H4 (cell line): ENCODE data around the gene ELMO3. TPM values are rescaled to one million over a fixed set of nuclear protein-coding genes. Genes with fewer than 3 reads are reported as not detected.

ENCODE experiments used
- DNase-seq: peaks from one replicate; pipeline ENCODE4 v3.0.0-alpha.2; 2015; ENCODE audit warnings: low spot score
- total RNA-seq: library from RNA; depleted of rRNA; stranded (reverse); fragments of >200 nt; shearing (Covaris generic); gene quantifications from 2 replicates; pipeline ENCODE4 v1.2.3, GENCODE V29; 2014; rRNA removed

ELMO3 gene, protein sequence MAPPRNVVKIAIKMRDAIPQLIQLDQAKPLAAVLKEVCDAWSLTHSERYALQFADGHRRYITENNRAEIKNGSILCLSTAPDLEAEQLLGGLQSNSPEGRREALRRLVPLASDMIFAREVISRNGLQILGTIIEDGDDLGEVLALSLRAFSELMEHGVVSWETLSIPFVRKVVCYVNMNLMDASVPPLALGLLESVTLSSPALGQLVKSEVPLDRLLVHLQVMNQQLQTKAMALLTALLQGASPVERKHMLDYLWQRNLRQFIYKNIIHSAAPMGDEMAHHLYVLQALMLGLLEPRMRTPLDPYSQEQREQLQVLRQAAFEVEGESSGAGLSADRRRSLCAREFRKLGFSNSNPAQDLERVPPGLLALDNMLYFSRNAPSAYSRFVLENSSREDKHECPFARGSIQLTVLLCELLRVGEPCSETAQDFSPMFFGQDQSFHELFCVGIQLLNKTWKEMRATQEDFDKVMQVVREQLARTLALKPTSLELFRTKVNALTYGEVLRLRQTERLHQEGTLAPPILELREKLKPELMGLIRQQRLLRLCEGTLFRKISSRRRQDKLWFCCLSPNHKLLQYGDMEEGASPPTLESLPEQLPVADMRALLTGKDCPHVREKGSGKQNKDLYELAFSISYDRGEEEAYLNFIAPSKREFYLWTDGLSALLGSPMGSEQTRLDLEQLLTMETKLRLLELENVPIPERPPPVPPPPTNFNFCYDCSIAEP
- total RNA-seq: 0.06 and 0.29 TPM in 2 replicates

GRCh38 chr16:67199011-67199807 lies at the start of gene ELMO3:
TSS of gene ELMO3 (plus strand) at chr16:67199131. CDS start at chr16:67199327, 196 bp downstream.
- no peak for DNase-seq

DNA sequence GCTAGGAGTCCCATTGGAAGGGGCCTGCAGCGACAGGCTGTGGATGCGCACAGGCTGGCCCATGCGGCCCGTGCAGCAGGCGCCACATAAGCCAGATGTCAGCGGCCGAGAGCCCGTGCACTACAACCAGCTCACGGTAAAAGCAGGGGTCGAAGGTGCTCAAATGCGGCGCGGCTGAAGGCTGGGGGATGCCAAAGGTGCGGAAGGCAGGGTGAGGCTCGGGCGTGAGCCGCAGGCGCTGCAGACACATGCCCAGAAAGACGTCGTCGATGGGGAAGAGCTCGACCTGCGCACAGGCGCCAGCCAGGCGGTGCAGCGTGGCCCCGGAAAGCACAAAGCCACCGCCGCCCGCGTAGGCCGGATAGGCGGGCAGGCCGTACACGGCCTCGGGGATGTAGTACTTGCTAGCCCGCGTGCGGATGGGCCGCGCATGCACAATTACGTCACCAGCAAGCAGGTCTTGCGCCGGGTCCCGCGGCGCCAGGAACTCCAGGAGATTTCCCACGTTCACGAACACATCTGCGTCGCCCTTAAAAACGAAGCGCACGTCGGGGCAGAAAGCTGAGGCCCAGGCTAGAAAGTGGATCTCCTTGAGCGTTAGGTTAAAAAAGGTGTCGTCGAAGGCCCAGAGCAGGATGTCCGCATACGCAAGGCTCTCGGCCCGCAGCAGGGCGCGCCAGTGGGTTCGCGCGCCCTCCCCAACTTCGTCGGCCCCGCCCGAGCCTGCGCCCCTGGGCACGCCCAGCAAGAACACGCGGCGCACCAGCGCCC lies 49.5 kb upstream of the ELMO3 start:
- no peak for DNase-seq

- DNase-seq: no peak
Measured at GRCh38 chr16:67150047-67150832, 48.7 kb upstream of the ELMO3 start.

DNA sequence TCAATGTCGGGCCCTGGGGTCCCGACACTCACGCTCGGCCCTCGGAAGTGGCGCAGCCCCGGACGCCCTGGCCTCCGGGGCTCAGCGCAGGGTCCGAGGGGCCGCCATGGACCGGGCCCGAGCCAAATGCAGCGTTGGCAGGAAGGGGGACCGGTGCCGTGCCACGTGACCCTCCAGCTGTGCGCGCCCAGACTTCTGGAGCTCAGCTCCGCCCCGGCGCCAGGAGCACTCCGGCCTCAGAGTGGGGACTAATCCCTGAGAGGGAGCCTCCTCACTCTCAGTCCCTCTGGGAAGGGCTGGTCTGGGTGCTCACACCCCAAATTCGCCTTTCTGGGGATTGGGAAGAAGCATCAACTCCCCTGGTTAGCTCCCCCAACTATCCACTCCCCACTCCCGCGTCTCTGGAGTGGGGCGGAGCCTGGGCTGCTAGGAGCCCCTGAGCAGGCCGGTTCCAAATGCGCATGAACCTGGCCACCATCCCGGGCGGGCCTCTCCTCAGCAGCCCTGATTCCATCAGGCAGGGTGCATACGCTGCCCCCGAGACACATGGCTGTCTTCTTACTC lies 48.0 kb upstream of the ELMO3 start, which contains the start of gene B3GNT9:
Gene B3GNT9 (minus strand): TSS at position 166 of the 564 bp plus-strand sequence. CDS start 513 bp downstream, outside the sequence.
- peak; percentile 54 for DNase-seq

DNA sequence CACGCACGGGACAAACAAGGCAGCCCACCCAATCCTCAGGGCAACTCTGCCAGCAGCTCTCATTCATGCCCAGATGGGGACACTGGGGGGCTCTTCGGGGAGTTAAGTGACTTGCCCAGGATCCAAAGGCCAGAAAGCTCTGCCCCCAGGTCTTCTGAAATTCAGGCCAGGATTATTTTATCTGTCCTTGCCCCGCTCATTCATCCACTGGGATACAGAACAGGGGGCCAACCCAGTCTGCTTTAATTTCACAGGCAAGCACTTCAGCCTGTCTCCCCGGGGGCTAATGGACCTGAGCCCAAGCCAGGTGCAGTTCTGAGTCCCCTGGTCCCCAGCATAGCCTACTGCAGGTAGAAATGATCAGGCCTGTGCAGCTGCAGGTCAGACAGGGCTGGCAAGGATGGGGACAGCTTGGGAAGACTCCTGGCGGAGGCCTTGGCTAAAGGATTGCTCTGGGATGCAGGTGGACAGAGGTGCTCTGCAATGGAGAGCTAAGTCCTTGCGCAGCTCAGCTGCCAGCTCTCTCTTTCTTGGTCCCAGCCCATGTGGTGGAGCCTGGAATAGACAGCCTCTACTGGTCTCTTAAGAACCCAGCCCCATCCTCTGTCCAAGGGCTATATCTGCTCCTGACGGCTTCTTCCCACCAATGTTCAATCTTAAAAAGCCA lies 47.4 kb upstream of the ELMO3 start:
- no peak for DNase-seq

- DNase-seq: no peak
Measured at GRCh38 chr16:67154578-67155294, 44.2 kb upstream of the ELMO3 start.

DNA sequence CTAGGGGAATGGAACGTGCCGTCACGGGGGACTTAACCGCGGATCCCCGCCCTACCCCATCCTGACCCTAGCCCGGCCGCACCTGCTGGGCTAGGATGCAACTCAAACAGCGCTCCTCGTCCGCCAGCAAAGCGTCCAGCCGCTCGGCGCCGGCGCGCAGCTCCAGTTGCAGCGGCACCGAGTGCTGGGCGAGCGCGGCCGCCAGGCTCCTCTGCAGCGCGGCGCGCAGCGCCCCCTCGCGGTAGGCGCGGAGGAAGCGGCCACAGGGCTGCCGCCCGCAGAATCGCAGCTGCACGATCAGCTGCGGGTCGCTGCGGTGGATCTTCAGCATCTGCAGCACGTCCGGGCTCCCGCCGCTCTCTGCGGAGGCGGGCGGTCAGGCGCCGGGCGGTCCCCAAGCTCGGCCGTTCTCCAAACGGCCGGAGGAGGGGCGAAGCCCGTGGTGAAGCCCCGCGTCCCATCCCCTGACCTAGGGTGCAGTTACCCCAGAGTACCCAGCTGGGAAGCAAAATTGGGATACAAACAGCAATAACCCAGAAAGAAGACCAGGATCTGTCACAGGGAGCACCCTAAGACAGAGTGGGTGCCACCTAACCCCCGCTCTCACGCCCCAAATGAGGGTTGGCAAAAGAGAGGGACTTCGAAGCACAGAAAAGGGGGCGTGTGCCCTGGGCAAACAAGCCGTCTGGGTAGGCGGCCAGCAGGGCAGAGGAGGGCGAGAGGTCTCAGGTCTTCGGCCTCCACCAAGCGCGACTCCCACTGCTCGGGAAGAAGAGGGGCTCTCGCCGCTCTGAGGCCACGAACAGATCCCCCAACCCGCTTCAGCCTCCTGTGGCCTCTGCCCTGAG lies 43.4 kb upstream of the ELMO3 start:
- DNase-seq: no peak

DNA sequence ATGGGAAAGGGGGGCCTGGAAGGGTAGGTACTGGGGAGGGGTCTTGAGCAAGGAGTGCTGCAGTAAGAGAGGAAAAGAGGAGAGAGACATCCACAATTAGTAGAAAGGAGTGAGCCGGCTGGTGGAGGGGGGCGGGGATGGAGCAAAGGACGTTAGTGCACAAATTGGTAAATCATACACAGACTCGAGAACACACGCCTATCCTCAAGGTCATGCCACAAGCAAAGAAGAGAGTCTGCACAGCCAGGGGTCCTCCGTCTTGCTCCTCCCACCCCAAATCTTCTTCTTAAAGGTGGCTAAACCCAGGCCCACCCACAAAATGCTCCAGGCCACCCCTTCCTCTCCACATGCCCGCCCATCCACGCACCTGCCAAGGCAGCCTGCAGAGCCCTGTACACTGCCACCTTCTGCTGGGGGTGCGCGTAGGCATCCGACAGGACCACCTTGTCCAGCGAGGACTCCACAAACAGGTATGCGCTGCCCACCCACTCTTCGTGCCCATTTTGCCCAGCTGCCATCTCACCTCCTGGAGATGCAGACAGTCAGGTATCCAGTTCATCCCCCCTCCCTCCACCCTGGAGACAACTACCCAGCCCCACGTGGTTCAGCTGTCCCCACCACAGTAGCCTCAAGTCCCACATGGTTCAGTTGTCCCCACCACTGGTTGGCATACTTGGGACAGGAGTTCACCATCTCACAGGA lies 42.6 kb upstream of the ELMO3 start:
- no peak for DNase-seq

- no peak for DNase-seq
Measured at GRCh38 chr16:67157106-67157748, 41.7 kb upstream of the ELMO3 start.

DNA sequence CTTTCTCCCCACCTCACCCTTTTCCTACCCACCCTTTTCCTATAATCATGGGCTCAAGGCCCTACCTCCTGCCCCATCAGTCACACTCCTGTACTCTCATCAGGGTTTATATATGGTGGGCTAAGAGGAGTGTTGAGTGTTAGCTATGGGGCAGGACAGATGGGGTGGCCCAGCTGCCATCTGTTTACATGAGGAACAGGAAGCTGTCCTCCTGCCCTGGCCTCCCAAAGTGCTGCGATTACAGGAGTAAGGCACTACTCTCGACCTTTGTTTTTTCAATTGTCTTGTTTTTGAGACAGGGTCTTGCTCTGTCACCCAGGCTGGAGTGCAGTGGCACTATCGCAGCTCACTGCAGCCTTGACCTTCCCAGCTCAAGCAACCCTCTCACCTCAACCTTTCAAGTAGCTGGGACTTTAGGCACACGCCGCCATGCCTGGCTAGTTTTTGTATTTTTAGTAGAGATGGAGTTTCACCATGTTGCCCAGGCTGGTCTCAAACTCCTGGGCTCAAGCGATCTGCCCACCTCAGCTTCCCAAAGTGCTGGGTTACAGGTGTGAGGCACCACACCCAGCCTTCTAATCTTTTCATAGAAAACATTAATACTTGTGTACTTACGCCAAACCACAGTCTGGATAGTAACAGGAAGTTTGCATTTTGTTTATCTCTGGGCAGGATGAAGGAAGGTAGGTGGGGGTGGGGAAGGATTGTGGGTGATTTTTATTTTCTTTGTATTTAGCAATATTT lies 40.9 kb upstream of the ELMO3 start:
- no peak for DNase-seq

GRCh38 chr16:67158637-67159600 lies 40.0 kb upstream of the ELMO3 start:
- peak; percentile 26 for DNase-seq

DNA sequence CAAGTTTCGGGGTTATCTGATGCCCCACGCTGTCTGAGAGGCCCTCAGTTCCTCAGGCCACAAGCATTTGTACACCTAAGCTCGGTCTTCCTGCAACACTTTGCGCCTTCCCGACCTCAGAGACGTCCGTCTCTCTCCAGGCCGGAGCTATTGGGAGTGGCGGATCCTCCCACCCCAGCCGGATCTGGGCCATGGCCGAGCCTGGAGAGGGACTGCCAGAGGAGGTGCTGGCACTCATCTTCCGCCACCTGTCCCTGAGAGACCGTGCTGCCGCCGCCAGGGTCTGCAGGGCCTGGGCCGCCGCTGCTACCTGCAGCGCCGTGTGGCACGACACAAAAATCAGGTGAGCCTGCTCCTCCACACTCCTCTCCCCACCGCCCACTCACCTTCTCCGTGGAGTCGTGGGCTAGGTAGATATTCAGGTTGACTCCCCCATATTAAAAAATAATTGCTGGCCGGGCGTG lies 37.3 kb upstream of the ELMO3 start:
- no peak for DNase-seq

DNA sequence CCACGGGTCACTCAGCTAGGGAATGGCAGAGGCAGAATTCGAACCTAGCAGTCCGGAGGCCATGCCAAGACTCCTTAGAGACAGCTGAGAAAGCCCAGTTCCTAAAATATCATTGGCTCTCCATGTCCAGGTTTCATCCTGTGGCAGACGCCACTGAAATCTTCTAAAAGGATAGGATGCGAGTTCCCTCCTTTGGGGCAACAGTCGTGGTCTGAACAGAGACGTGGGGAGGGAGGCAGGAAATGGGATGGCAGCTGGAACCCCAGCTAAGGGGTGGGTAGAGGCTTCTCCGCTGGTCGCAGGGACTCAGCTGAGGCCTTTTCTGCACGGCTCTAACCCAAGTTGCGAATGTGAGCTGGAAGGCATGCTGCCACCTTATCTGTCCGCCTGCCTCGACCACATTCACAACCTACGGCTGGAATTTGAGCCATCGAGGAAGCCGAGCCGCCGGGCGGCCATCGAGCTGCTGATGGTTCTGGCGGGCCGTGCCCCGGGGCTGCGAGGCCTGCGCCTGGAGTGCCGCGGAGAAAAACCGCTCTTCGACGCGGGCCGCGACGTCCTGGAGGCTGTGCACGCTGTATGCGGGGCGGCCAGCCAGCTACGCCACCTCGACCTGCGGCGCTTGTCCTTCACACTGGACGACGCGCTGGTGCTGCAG lies 36.3 kb upstream of the ELMO3 start:
- no peak for DNase-seq
